HEK293 (cell line): ENCODE results near the gene PIF1.

Experiments used
- CTCF ChIA-PET: fragments of 350-600 bp; formaldehyde crosslinking; extraction: SDS; loops from one replicate; lab custom pipeline; 2021; ENCODE audit warnings: antibody characterized with exemption; lab: Yijun Ruan, JAX
- POLR2A ChIA-PET: fragments of 300-600 bp; formaldehyde crosslinking; extraction: SDS; loops from one replicate; lab custom pipeline; 2020; ENCODE audit warnings: antibody characterized with exemption, inconsistent platforms; lab: Yijun Ruan, JAX
- H3K27ac ChIP-seq: fragments of 200-500 bp; sonication (Bioruptor generic); 2 replicates; pipeline ENCODE4 v1.5.1; 2014; ENCODE audit warnings: low read depth, low read length, control low read depth, inconsistent platforms; ENCODE audit errors: extremely low read depth
- H3K36me3 ChIP-seq, 2 experiments: fragments of 200-500 bp in 1 of 2; sonication (Bioruptor generic) in 1 of 2; 1 replicate in 1 of 2; 2 replicates in 1 of 2; pipeline ENCODE4 v1.5.1; 2014 to 2017; ENCODE audit warnings: inconsistent platforms in 2 of 2, low read length in 2 of 2; ENCODE audit not compliant: control insufficient read depth in 2 of 2, insufficient read depth in 1 of 2
- H3K4me1 ChIP-seq: fragments of 200-500 bp; sonication (Bioruptor generic); 2 replicates; pipeline ENCODE4 v1.5.1; 2014; ENCODE audit warnings: mild to moderate bottlenecking, low read length, inconsistent platforms; ENCODE audit not compliant: control insufficient read depth, insufficient read depth
- H3K4me3 ChIP-seq: 2 replicates; pipeline ENCODE4 v1.5.1; 2011; ENCODE audit warnings: low read depth, mild to moderate bottlenecking, control low read depth, low read length, moderate library complexity
- H3K9me3 ChIP-seq: fragments of 200-500 bp; sonication (Bioruptor generic); 2 replicates; pipeline ENCODE4 v1.5.1; 2014; ENCODE audit warnings: low read depth, low read length, inconsistent platforms; ENCODE audit not compliant: control insufficient read depth, insufficient read depth
- BCL11A ChIP-seq: fragments of 450-650 bp; formaldehyde crosslinking; IDR thresholded peaks from 2 replicates; pipeline ENCODE4 v1.5.1; 2016; ENCODE audit warnings: low read depth, missing biosample characterization, missing genetic modification characterization
- GFI1B ChIP-seq: fragments of 450-650 bp; formaldehyde crosslinking; IDR thresholded peaks from 2 replicates; pipeline ENCODE4 v1.5.1; 2016; ENCODE audit warnings: missing biosample characterization, missing genetic modification characterization
- GLIS1 ChIP-seq: fragments of 450-650 bp; formaldehyde crosslinking; IDR thresholded peaks from 2 replicates; pipeline ENCODE4 v1.5.1; 2016; ENCODE audit warnings: missing biosample characterization, missing genetic modification characterization
- HOXC10 ChIP-seq: sonication (generic); formaldehyde crosslinking; IDR thresholded peaks from 2 replicates; pipeline ENCODE4 v1.8.1; 2023; ENCODE audit warnings: mild to moderate bottlenecking, missing genetic modification reagents
- KLF7 ChIP-seq: fragments of 450-650 bp; formaldehyde crosslinking; IDR thresholded peaks from 2 replicates; pipeline ENCODE4 v1.5.1; 2016; ENCODE audit warnings: missing biosample characterization, missing genetic modification characterization, borderline replicate concordance
- KLF9 ChIP-seq: fragments of 450-650 bp; formaldehyde crosslinking; IDR thresholded peaks from 2 replicates; pipeline ENCODE4 v1.5.1; 2016; ENCODE audit warnings: missing biosample characterization, missing genetic modification characterization, low read depth
- REST ChIP-seq: fragments of 450-650 bp; formaldehyde crosslinking; IDR thresholded peaks from 2 replicates; pipeline ENCODE4 v1.5.1; 2016; ENCODE audit warnings: missing biosample characterization, missing genetic modification characterization
- SP7 ChIP-seq: fragments of 450-650 bp; formaldehyde crosslinking; IDR thresholded peaks from 2 replicates; pipeline ENCODE4 v1.5.1; 2016; ENCODE audit warnings: missing biosample characterization, missing genetic modification characterization
- TCF7L2 ChIP-seq: IDR thresholded peaks from 2 replicates; pipeline ENCODE4 v1.6.1; 2011; ENCODE audit warnings: low read depth, mild to moderate bottlenecking, inconsistent platforms, low read length, moderate library complexity, borderline replicate concordance
- YY2 ChIP-seq: fragments of 450-650 bp; formaldehyde crosslinking; IDR thresholded peaks from 2 replicates; pipeline ENCODE4 v1.5.1; 2016; ENCODE audit warnings: missing biosample characterization, missing genetic modification characterization
- ZBTB49 ChIP-seq: fragments of 450-650 bp; formaldehyde crosslinking; IDR thresholded peaks from 2 replicates; pipeline ENCODE4 v1.5.1; 2016; ENCODE audit warnings: missing biosample characterization, missing genetic modification characterization, low read depth
- ZFHX2 ChIP-seq: fragments of 450-650 bp; formaldehyde crosslinking; conservative IDR thresholded peaks from 2 replicates; pipeline ENCODE4 v1.5.1; 2016; ENCODE audit warnings: missing biosample characterization, missing genetic modification characterization
- ZFP41 ChIP-seq: fragments of 450-650 bp; formaldehyde crosslinking; IDR thresholded peaks from 2 replicates; pipeline ENCODE4 v1.5.1; 2016; ENCODE audit warnings: missing biosample characterization, missing genetic modification characterization, borderline replicate concordance
- ZNF114 ChIP-seq: fragments of 450-650 bp; formaldehyde crosslinking; IDR thresholded peaks from 2 replicates; pipeline ENCODE4 v1.5.0; 2017; ENCODE audit warnings: missing biosample characterization, missing genetic modification characterization
- ZNF132 ChIP-seq: fragments of 450-650 bp; formaldehyde crosslinking; IDR thresholded peaks from 2 replicates; pipeline ENCODE4 v1.5.1; 2017; ENCODE audit warnings: missing biosample characterization, missing genetic modification characterization, borderline replicate concordance
- ZNF19 ChIP-seq: fragments of 450-650 bp; formaldehyde crosslinking; IDR thresholded peaks from 2 replicates; pipeline ENCODE4; 2016; ENCODE audit warnings: missing biosample characterization, missing genetic modification characterization, low read depth
- ZNF2 ChIP-seq: fragments of 450-650 bp; formaldehyde crosslinking; IDR thresholded peaks from 2 replicates; pipeline ENCODE4 v1.5.1; 2016; ENCODE audit warnings: missing biosample characterization, missing genetic modification characterization
- ZNF23 ChIP-seq: fragments of 450-650 bp; formaldehyde crosslinking; IDR thresholded peaks from 2 replicates; pipeline ENCODE4 v1.5.1; 2016; ENCODE audit warnings: missing biosample characterization, missing genetic modification characterization, borderline replicate concordance
- ZNF335 ChIP-seq: fragments of 450-650 bp; formaldehyde crosslinking; conservative IDR thresholded peaks from 2 replicates; pipeline ENCODE4 v1.5.1; 2016; ENCODE audit warnings: missing biosample characterization, missing genetic modification characterization
- ZNF350 ChIP-seq: fragments of 450-650 bp; formaldehyde crosslinking; IDR thresholded peaks from 2 replicates; pipeline ENCODE4 v1.5.0; 2017; ENCODE audit warnings: missing biosample characterization, mild to moderate bottlenecking, missing genetic modification characterization
- ZNF510 ChIP-seq: fragments of 450-650 bp; formaldehyde crosslinking; IDR thresholded peaks from 2 replicates; pipeline ENCODE4 v1.5.1; 2018; ENCODE audit warnings: mild to moderate bottlenecking, missing genetic modification characterization, missing biosample characterization; ENCODE audit not compliant: insufficient replicate concordance
- ZNF530 ChIP-seq: fragments of 450-650 bp; formaldehyde crosslinking; IDR thresholded peaks from 2 replicates; pipeline ENCODE4 v1.5.1; 2016; ENCODE audit warnings: low read depth, missing biosample characterization, missing genetic modification characterization
- ZNF548 ChIP-seq: fragments of 450-650 bp; formaldehyde crosslinking; IDR thresholded peaks from 2 replicates; pipeline ENCODE4 v1.5.1; 2016; ENCODE audit warnings: missing biosample characterization, missing genetic modification characterization
- ZNF560 ChIP-seq: fragments of 450-650 bp; formaldehyde crosslinking; IDR thresholded peaks from 2 replicates; pipeline ENCODE4 v1.5.1; 2017; ENCODE audit warnings: missing biosample characterization, missing genetic modification characterization, borderline replicate concordance
- ZNF670 ChIP-seq: fragments of 450-650 bp; formaldehyde crosslinking; IDR thresholded peaks from 2 replicates; pipeline ENCODE4 v1.5.1; 2016; ENCODE audit warnings: missing biosample characterization, missing genetic modification characterization, low read depth
- ZNF830 ChIP-seq: fragments of 450-650 bp; IDR thresholded peaks from 2 replicates; pipeline ENCODE4 v1.5.0; 2018; ENCODE audit warnings: missing biosample characterization, missing genetic modification characterization, low read depth, mild to moderate bottlenecking, moderate library complexity
- ZSCAN23 ChIP-seq: fragments of 450-650 bp; formaldehyde crosslinking; IDR thresholded peaks from 2 replicates; pipeline ENCODE4 v1.5.1; 2016; ENCODE audit warnings: missing biosample characterization, missing genetic modification characterization
- ZSCAN30 ChIP-seq: fragments of 450-650 bp; IDR thresholded peaks from 2 replicates; pipeline ENCODE4 v1.5.1; 2018; ENCODE audit warnings: missing biosample characterization, mild to moderate bottlenecking, missing genetic modification characterization, moderate library complexity
- ZSCAN4 ChIP-seq: fragments of 450-650 bp; formaldehyde crosslinking; IDR thresholded peaks from 2 replicates; pipeline ENCODE4 v1.5.1; 2017; ENCODE audit warnings: missing biosample characterization, missing genetic modification characterization

PIF1 gene

GRCh38 chr15:64870353-64870752, 44.9 kb upstream of the PIF1 start (continued):
- TF ChIP-seq ZSCAN23 (tag by site-specific recombination) (no peak), ZNF132 (no peak), ZNF335 (no peak), HOXC10 (CRISPR knock-in tag) (no peak), ZNF19 (no peak), ZNF510 (tag by site-specific recombination) (no peak)

GRCh38 chr15:64869501-64869900, 44.1 kb upstream of the PIF1 start:
- Histone ChIP-seq H3K4me1 (no peaks in the 10 kb centered on the region), H3K36me3 (peaks cover 0 to 10% of the 10 kb centered on the region in 2 experiments; a peak in 1 of 3 replicates), H3K27ac (no peak overlapping the region), H3K4me3 (no peak overlapping the region), H3K9me3 (no peaks in the 10 kb centered on the region)
- ChIA-PET POLR2A (no interaction called here), CTCF (no interaction called here)
- no peak for TF ChIP-seq ZNF132
- no peak for TF ChIP-seq ZNF2 (tag by site-specific recombination)
- TF ChIP-seq REST (tag by site-specific recombination): no peak
- no peak for TF ChIP-seq KLF9 (tag by site-specific recombination)
- no peak for TF ChIP-seq YY2 (tag by site-specific recombination)
- TF ChIP-seq ZNF114: no peak

- POLR2A ChIA-PET: interaction anchor here (1.2 kb wide), 1 partner anchor 41 kb away, joined by 3 read pairs; the partner anchor contains the start of gene PIF1
- peaks cover 0 to 13% of the 10 kb centered on the region in 2 experiments; a peak in 1 of 3 replicates for H3K36me3 ChIP-seq
- no peak overlapping the region for H3K4me3 ChIP-seq
- CTCF ChIA-PET: no interaction called here
- H3K27ac ChIP-seq: no peak overlapping the region
- no peaks in the 10 kb centered on the region for H3K9me3 ChIP-seq
- H3K4me1 ChIP-seq: no peaks in the 10 kb centered on the region
- TF ChIP-seq ZSCAN4 (tag by site-specific recombination) (no peak), GLIS1 (tag by site-specific recombination) (peak; percentile 83), ZFHX2 (tag by site-specific recombination) (peak; percentile 32; the same call in 1 of the 2 replicates), ZSCAN30 (tag by site-specific recombination) (no peak), ZNF548 (tag by site-specific recombination) (no peak), ZNF335 (peak; percentile 26; the same call in 1 of the 2 replicates), ZNF23 (tag by site-specific recombination) (no peak), BCL11A (tag by site-specific recombination) (no peak), ZNF530 (tag by site-specific recombination) (no peak), SP7 (tag by site-specific recombination) (peak; percentile 44; the same call in 1 of the 2 replicates), ZNF350 (tag by site-specific recombination) (no peak), ZNF2 (tag by site-specific recombination) (no peak), ZNF560 (no peak), ZNF830 (tag by site-specific recombination) (no peak), GFI1B (tag by site-specific recombination) (no peak), KLF7 (tag by site-specific recombination) (no peak), ZFP41 (tag by site-specific recombination) (no peak), ZBTB49 (tag by site-specific recombination) (no peak), ZNF670 (tag by site-specific recombination) (no peak), TCF7L2 (no peak)
Observed at GRCh38 chr15:64865998-64866520, 40.6 kb upstream of the PIF1 start.
